Gastroesophageal sphincter (tissue), 4 donors: ENCODE data around the gene GABBR2. TPM values are rescaled to one million over a fixed set of nuclear protein-coding genes. Genes with fewer than 3 reads are reported as not detected.

Experiments
- ATAC-seq: fragments of 150-250 bp; one replicate; pipeline ENCODE4 v1.9.1; 2016; ENCODE audit warnings: mild to moderate bottlenecking, moderate library complexity
- H3K27ac ChIP-seq, 4 donors: fragments of 200-600 bp; sonication (generic) in 3 of 4; 1 replicate in 3 of 4; 2 replicates in 1 of 4; pipeline ENCODE4 v1.5.1; 2016 to 2019
- H3K27me3 ChIP-seq: fragments of 200-600 bp; sonication (generic); one replicate; pipeline ENCODE4 v1.5.1; 2019
- H3K36me3 ChIP-seq, 2 donors: fragments of 200-600 bp; sonication (generic); one replicate each; pipeline ENCODE4 v1.5.1; 2019; ENCODE audit warnings: control low read depth in 1 of 2
- H3K4me1 ChIP-seq, 3 donors: fragments of 200-600 bp; sonication (generic); 1 replicate in 2 of 3; 2 replicates in 1 of 3; pipeline ENCODE4 v1.5.1; 2016 to 2019; ENCODE audit warnings: control low read depth in 2 of 3
- H3K4me3 ChIP-seq, 2 donors: fragments of 200-600 bp; sonication (generic); one replicate each; pipeline ENCODE4 v1.5.1; 2019; ENCODE audit warnings: mild to moderate bottlenecking in 1 of 2, moderate library complexity in 1 of 2
- H3K9me3 ChIP-seq, 3 donors: fragments of 200-600 bp; sonication (generic); one replicate each; pipeline ENCODE4 v1.5.1; 2017 to 2019; ENCODE audit warnings: control low read depth in 2 of 3
- CTCF ChIP-seq, 4 experiments: fragments of 200-600 bp in 2 of 4; fragments of 450-650 bp in 2 of 4; sonication (generic) in 1 of 4; IDR thresholded peaks; one replicate each; pipeline ENCODE4 v1.5.1; 2017 to 2019; ENCODE audit warnings: antibody characterized with exemption in 4 of 4, mild to moderate bottlenecking in 2 of 4, moderate library complexity in 2 of 4
- EP300 ChIP-seq: sonication (generic); formaldehyde crosslinking; IDR thresholded peaks from one replicate; pipeline ENCODE4 v1.6.1; 2017; ENCODE audit warnings: antibody characterized with exemption, mild to moderate bottlenecking
- POLR2A ChIP-seq, 2 donors: fragments of 450-650 bp; IDR thresholded peaks; one replicate each; pipeline ENCODE4 v1.6.1; 2017; ENCODE audit warnings: antibody characterized with exemption in 2 of 2, mild to moderate bottlenecking in 2 of 2, moderate library complexity in 1 of 2
- POLR2AphosphoS5 ChIP-seq: sonication (generic); formaldehyde crosslinking; IDR thresholded peaks from one replicate; pipeline ENCODE4 v1.6.1; 2017; ENCODE audit warnings: antibody characterized with exemption
- WGBS, 2 donors: methylation state at CpG; one replicate each; pipeline ENCODE4 v1.1.5; 2018; ENCODE audit warnings: low coverage in 1 of 2; 5-methylcytosine and 5-hydroxymethylcytosine counted together
- total RNA-seq, 4 donors: library from RNA; depleted of rRNA; stranded (reverse); fragments of >200 nt; gene quantifications; one replicate each; pipeline ENCODE4 v1.1.0, GENCODE V29; 2016

Gene GABBR2
- total RNA-seq, 4 donors from 2014 or later = 0.04 to 0.25 TPM; not detected in 2

- H3K27ac ChIP-seq = no peak overlapping the region
- no peaks in the 10 kb centered on the region for H3K4me1 ChIP-seq
- peaks cover 0 to 5% (median 0%) of the 10 kb centered on the region in 3 donors for H3K9me3 ChIP-seq
- H3K36me3 ChIP-seq = peaks cover 0 to 68% of the 10 kb centered on the region in 2 donors
- no peaks in the 10 kb centered on the region for H3K27me3 ChIP-seq
- H3K4me3 ChIP-seq = no peak overlapping the region
- WGBS, 2 donors = 85 to 89% methylated on average over 4 to 6 of the region's 10 CpGs
- TF ChIP-seq POLR2AphosphoS5 = no peak
- TF ChIP-seq CTCF (IDR thresholded peaks at IDR 0.05) = no peak
- TF ChIP-seq POLR2A (IDR thresholded peaks at IDR 0.05) = no peak
- TF ChIP-seq EP300 = no peak
- ATAC-seq = no peak
These were observed 33.9 kb upstream of the GABBR2 start for GRCh38 chr9:98742325-98743280.

- no peak for TF ChIP-seq CTCF (IDR thresholded peaks at IDR 0.05)
- TF ChIP-seq POLR2A (IDR thresholded peaks at IDR 0.05) = no peak
- TF ChIP-seq EP300 = no peak
- TF ChIP-seq POLR2AphosphoS5 = no peak
- H3K9me3 ChIP-seq = peaks cover 0 to 7% (median 0%) of the 10 kb centered on the region in 3 donors
- peaks cover 0 to 66% of the 10 kb centered on the region in 2 donors for H3K36me3 ChIP-seq
- no peaks in the 10 kb centered on the region for H3K4me1 ChIP-seq
- ATAC-seq = no peak
- 87 to 92% methylated on average over 7 of the region's 8 CpGs for WGBS, 2 donors
- H3K27me3 ChIP-seq = no peaks in the 10 kb centered on the region
- no peak overlapping the region for H3K27ac ChIP-seq
- H3K4me3 ChIP-seq = no peak overlapping the region
These were observed 31.6 kb upstream of the GABBR2 start for GRCh38 chr9:98740226-98740881.

GRCh38 chr9:98738741-98739140 is 30.0 kb upstream of the GABBR2 start:
- TF ChIP-seq POLR2AphosphoS5 = no peak
- TF ChIP-seq EP300 = no peak
- no peak for TF ChIP-seq CTCF (IDR thresholded peaks at IDR 0.05)
- TF ChIP-seq POLR2A (IDR thresholded peaks at IDR 0.05) = no peak
- Histone ChIP-seq H3K4me1 (no peaks in the 10 kb centered on the region), H3K36me3 (peaks cover 0 to 66% of the 10 kb centered on the region in 2 donors), H3K27me3 (no peaks in the 10 kb centered on the region), H3K27ac (no peak overlapping the region), H3K9me3 (peaks cover 0 to 7% (median 0%) of the 10 kb centered on the region in 3 donors), H3K4me3 (no peak overlapping the region)
- WGBS, 2 donors = 90 to 94% methylated on average over 2 to 3 of the region's 3 CpGs
- no peak for ATAC-seq

GRCh38 chr9:98736226-98736625 is 27.5 kb upstream of the GABBR2 start:
- Histone ChIP-seq H3K36me3 (peaks cover 0 to 57% of the 10 kb centered on the region in 2 donors), H3K9me3 (peaks cover 0 to 7% (median 0%) of the 10 kb centered on the region in 3 donors), H3K4me3 (no peak overlapping the region), H3K27me3 (no peaks in the 10 kb centered on the region), H3K27ac (no peak overlapping the region), H3K4me1 (no peaks in the 10 kb centered on the region)
- no peak for ATAC-seq
- WGBS, 2 donors = 79 to 92% methylated on average over 7 to 12 of the region's 12 CpGs
- no peak for TF ChIP-seq EP300

GRCh38 chr9:98732801-98733200 is 24.1 kb upstream of the GABBR2 start:
- Histone ChIP-seq H3K9me3 (peaks cover 0 to 4% (median 0%) of the 10 kb centered on the region in 3 donors), H3K27ac (no peak overlapping the region), H3K27me3 (no peaks in the 10 kb centered on the region), H3K4me1 (peaks cover 0 to 6% (median 0%) of the 10 kb centered on the region in 3 donors), H3K36me3 (peaks cover 0 to 41% of the 10 kb centered on the region in 2 donors), H3K4me3 (no peak overlapping the region)
- ATAC-seq = no peak
- TF ChIP-seq CTCF (IDR thresholded peaks at IDR 0.05) (no peak), POLR2AphosphoS5 (no peak), POLR2A (IDR thresholded peaks at IDR 0.05) (no peak), EP300 (no peak)
- WGBS, 2 donors = 80 to 87% methylated on average over 4 to 5 of the region's 9 CpGs
